WTC11 (cell line): ENCODE results near the gene LGR4. TPM values are rescaled to one million over a fixed set of nuclear protein-coding genes. Genes with fewer than 3 reads are reported as not detected.

Experiments
- ATAC-seq: fragments of 200-7000 bp; cut with Tn5 transposase; 2 replicates; pipeline ENCODE4 v1.10.0; 2021; ENCODE audit warnings: mild to moderate bottlenecking, moderate library complexity
- CTCF ChIA-PET: fragments of 300-600 bp; sonication (Branson Sonifier 250); formaldehyde crosslinking; loops from one replicate; lab custom pipeline; 2021; ENCODE audit warnings: antibody characterized with exemption; lab: Charles Lee
- POLR2A ChIA-PET: fragments of 350-600 bp; sonication (Branson Sonifier 250); formaldehyde crosslinking; loops from one replicate; lab custom pipeline; 2021; ENCODE audit warnings: antibody characterized with exemption; lab: Charles Lee
- DNase-seq: peaks from one replicate; pipeline ENCODE4 v3.0.0; 2021; ENCODE audit warnings: low spot score
- H3K27ac Mint-ChIP-seq: 2 replicates; pipeline ENCODE4 v1.8.0; 2021; ENCODE audit warnings: mixed read lengths
- H3K27me3 Mint-ChIP-seq: 2 replicates; pipeline ENCODE4 v1.8.0; 2021; ENCODE audit warnings: low read depth, mild to moderate bottlenecking, moderate library complexity, mixed read lengths
- H3K36me3 Mint-ChIP-seq: 2 replicates; pipeline ENCODE4 v1.8.0; 2021; ENCODE audit warnings: mixed read lengths
- H3K4me1 Mint-ChIP-seq: 2 replicates; pipeline ENCODE4 v1.8.0; 2022; ENCODE audit warnings: mixed read lengths
- H3K4me3 Mint-ChIP-seq: 2 replicates; pipeline ENCODE4 v1.8.0; 2021; ENCODE audit warnings: mild to moderate bottlenecking, moderate library complexity, mixed read lengths
- H3K9me3 Mint-ChIP-seq: 2 replicates; pipeline ENCODE4 v1.8.0; 2021; ENCODE audit warnings: mixed read lengths
- ARID4B ChIP-seq: sonication (generic); formaldehyde crosslinking; IDR thresholded peaks from 2 replicates; pipeline ENCODE4 v1.8.0; 2023; ENCODE audit warnings: missing genetic modification reagents, mild to moderate bottlenecking, borderline replicate concordance
- EMX1 ChIP-seq: fragments of 250-450 bp; sonication (Bioruptor Pico); IDR thresholded peaks from 2 replicates; pipeline ENCODE4 v1.8.0; 2021; ENCODE audit warnings: mild to moderate bottlenecking
- ESRRA ChIP-seq: sonication (generic); formaldehyde crosslinking; IDR thresholded peaks from 2 replicates; pipeline ENCODE4 v1.8.1; 2022; ENCODE audit warnings: mild to moderate bottlenecking, missing genetic modification reagents, borderline replicate concordance
- GRHL2 ChIP-seq: fragments of 250-450 bp; sonication (Bioruptor Pico); IDR thresholded peaks from 2 replicates; pipeline ENCODE4 v1.8.0; 2022; ENCODE audit warnings: mild to moderate bottlenecking, moderate library complexity; ENCODE audit not compliant: insufficient replicate concordance, severe bottlenecking
- IRF1 ChIP-seq: sonication (generic); formaldehyde crosslinking; IDR thresholded peaks from 2 replicates; pipeline ENCODE4 v1.8.0; 2023; ENCODE audit warnings: missing genetic modification reagents
- IRF2 ChIP-seq: sonication (generic); formaldehyde crosslinking; IDR thresholded peaks from 2 replicates; pipeline ENCODE4 v1.8.0; 2022; ENCODE audit warnings: low read depth, missing genetic modification reagents, borderline replicate concordance
- MXD4 ChIP-seq: fragments of 250-450 bp; sonication (Bioruptor Pico); IDR thresholded peaks from 2 replicates; pipeline ENCODE4 v1.8.0; 2021; ENCODE audit warnings: mild to moderate bottlenecking, moderate library complexity, borderline replicate concordance
- NFYB ChIP-seq: sonication (generic); formaldehyde crosslinking; conservative IDR thresholded peaks from 2 replicates; pipeline ENCODE4 v1.8.0; 2022; ENCODE audit warnings: low read depth, missing genetic modification reagents
- NR2C2 ChIP-seq: sonication (generic); formaldehyde crosslinking; IDR thresholded peaks from 2 replicates; pipeline ENCODE4 v1.8.0; 2022; ENCODE audit warnings: mild to moderate bottlenecking, missing genetic modification reagents
- PRRX2 ChIP-seq: fragments of 250-450 bp; sonication (Bioruptor Pico); IDR thresholded peaks from 2 replicates; pipeline ENCODE4 v1.8.0; 2021; ENCODE audit warnings: mild to moderate bottlenecking
- RORB ChIP-seq: fragments of 250-450 bp; sonication (Bioruptor Pico); IDR thresholded peaks from 2 replicates; pipeline ENCODE4 v1.9.0; 2021; ENCODE audit warnings: mild to moderate bottlenecking
- SP1 ChIP-seq: sonication (generic); formaldehyde crosslinking; conservative IDR thresholded peaks from 2 replicates; pipeline ENCODE4 v1.8.1; 2022; ENCODE audit warnings: missing genetic modification reagents
- STAT6 ChIP-seq: sonication (generic); formaldehyde crosslinking; conservative IDR thresholded peaks from 2 replicates; pipeline ENCODE4 v1.8.1; 2023; ENCODE audit warnings: mild to moderate bottlenecking, low read depth, missing genetic modification reagents, moderate library complexity
- TP53 ChIP-seq: sonication (generic); formaldehyde crosslinking; IDR thresholded peaks from 2 replicates; pipeline ENCODE4 v1.8.1; 2023; ENCODE audit warnings: mild to moderate bottlenecking, missing genetic modification reagents
- ZBTB21 ChIP-seq: sonication (generic); formaldehyde crosslinking; IDR thresholded peaks from 2 replicates; pipeline ENCODE4 v1.8.1; 2023; ENCODE audit warnings: mild to moderate bottlenecking, missing genetic modification reagents, borderline replicate concordance
- ZNF138 ChIP-seq: sonication (generic); formaldehyde crosslinking; conservative IDR thresholded peaks from 2 replicates; pipeline ENCODE4 v1.8.1; 2022; ENCODE audit warnings: mild to moderate bottlenecking, moderate library complexity, missing genetic modification reagents
- ZNF416 ChIP-seq: fragments of 250-450 bp; sonication (Bioruptor Pico); IDR thresholded peaks from 2 replicates; pipeline ENCODE4 v1.9.0; 2021; ENCODE audit warnings: mild to moderate bottlenecking, inconsistent platforms
- ZNF423 ChIP-seq: fragments of 250-450 bp; sonication (Bioruptor Pico); IDR thresholded peaks from 2 replicates; pipeline ENCODE4 v2.1.2; 2022; ENCODE audit warnings: mild to moderate bottlenecking, moderate library complexity
- ZNF425 ChIP-seq: fragments of 250-450 bp; sonication (Bioruptor Pico); conservative IDR thresholded peaks from 2 replicates; pipeline ENCODE4 v1.9.0; 2021; ENCODE audit warnings: mild to moderate bottlenecking
- ZNF671 ChIP-seq: fragments of 250-450 bp; sonication (Bioruptor Pico); IDR thresholded peaks from 2 replicates; pipeline ENCODE4 v1.8.0; 2021; ENCODE audit warnings: mild to moderate bottlenecking
- total RNA-seq: library from RNA; stranded (reverse); gene quantifications from 3 replicates; pipeline ENCODE4 v1.2.3, GENCODE V29; 2021

Gene LGR4
- total RNA-seq, 1 experiment from 2014 or later = 53.8 TPM

DNA sequence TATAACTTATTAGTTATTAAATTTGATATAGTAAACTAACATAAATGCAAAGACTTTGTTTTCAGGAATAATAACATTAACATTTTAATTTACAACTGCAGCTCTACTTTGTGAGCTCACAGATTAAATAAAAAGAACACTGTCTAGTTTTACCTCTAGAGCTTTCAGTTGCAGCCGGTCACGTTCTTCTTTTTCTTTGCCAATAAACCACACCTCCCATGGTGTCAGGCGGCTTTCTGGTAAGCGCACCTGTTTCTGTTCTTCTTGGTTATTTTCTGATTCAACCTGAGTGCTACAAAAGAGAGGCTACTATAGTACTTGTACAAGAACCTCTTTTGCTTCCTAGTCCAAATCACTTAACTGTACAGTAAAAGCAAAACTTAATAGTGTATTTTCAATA lies 115.3 kb downstream of the LGR4 start (continued):
- TF ChIP-seq ZNF423 (CRISPR knock-in tag) (no peak), MXD4 (CRISPR knock-in tag) (no peak), TP53 (CRISPR knock-in tag) (no peak), ESRRA (CRISPR knock-in tag) (no peak)

DNA sequence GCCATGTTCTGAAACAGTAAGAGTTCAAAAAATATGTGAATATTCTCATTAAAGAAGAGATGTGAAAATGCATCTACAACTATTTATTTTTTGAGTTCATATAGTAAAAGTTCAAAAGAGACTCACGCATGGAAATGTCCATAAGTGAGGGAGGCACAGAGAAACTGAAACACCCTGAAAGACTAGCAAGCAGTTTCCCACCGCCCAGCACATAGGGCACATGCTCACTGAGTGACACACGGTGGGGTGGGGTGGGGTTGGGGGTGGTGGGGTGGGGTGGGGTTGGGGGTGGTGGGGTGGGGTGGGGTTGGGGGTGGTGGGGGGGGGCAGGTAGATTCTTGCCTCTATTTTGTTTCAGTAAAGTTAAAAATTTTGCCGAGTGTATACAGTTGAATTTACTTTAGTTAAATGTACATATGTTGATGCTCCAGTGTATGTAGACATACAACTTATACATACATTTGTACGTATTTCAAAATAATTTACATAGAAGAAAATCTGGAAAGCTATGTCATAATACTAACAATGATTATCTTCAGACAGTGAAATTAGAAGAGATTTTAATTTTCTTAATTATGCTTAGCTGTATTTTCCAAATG lies 115.9 kb downstream of the LGR4 start:
- TF ChIP-seq GRHL2 (CRISPR knock-in tag) (no peak), ZNF138 (CRISPR knock-in tag) (no peak), ZNF416 (CRISPR knock-in tag) (no peak), IRF1 (CRISPR knock-in tag) (no peak), ARID4B (CRISPR knock-in tag) (no peak), MXD4 (CRISPR knock-in tag) (no peak), PRRX2 (CRISPR knock-in tag) (no peak), IRF2 (no peak), ZBTB21 (CRISPR knock-in tag) (no peak), SP1 (CRISPR knock-in tag) (no peak), EMX1 (CRISPR knock-in tag) (no peak), RORB (no peak), NR2C2 (CRISPR knock-in tag) (no peak)
- TF ChIP-seq, all 79 proteins: peak for 0
- H3K9me3 Mint-ChIP-seq = no peaks in the 10 kb centered on the region
- peaks cover 2% of the 10 kb centered on the region for H3K27me3 Mint-ChIP-seq
- CTCF ChIA-PET = interaction anchor here (0.7 to 1.0 kb wide), 2 partner anchors 61 to 146 kb away, joined by 4 to 6 read pairs; no protein-coding TSS in a partner anchor
- H3K4me3 Mint-ChIP-seq = no peak overlapping the region
- ATAC-seq (no peak), DNase-seq (no peak)
- H3K36me3 Mint-ChIP-seq = peaks cover 5% of the 10 kb centered on the region
- H3K4me1 Mint-ChIP-seq = peaks cover 33% of the 10 kb centered on the region
- POLR2A ChIA-PET = interaction anchor here (0.7 kb wide), 1 partner anchor 189 kb away, joined by 3 read pairs; no protein-coding TSS in a partner anchor
- H3K27ac Mint-ChIP-seq = no peak overlapping the region

DNA sequence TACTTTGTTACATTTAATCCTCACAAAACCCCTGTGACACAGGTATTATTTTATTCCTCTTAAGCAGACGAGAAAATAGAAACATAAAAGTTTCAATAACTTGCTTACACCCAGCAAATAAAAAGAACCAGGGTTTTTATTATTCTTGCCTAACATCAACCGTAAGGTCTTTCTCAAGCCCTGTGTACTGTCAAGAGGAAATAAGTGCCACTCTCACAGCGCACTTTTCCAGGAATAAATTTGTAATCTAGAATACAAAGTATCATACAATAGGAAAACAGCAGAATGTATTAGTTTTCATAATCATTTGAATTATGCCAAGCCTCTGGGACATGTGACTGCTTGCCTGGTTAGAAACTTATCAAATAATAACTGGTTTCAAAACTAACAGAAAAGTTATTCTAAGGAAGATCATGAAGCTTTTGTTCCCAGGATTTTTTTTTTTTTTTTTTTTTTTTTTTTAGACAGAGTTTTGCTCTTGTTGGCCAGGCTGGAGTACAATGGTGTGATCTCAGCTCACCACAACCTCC lies 117.0 kb downstream of the LGR4 start:
- H3K27me3 Mint-ChIP-seq = peaks cover 10% of the 10 kb centered on the region
- no peak overlapping the region for H3K4me3 Mint-ChIP-seq
- TF ChIP-seq STAT6 (CRISPR knock-in tag) = no peak
- no peak for TF ChIP-seq ESRRA (CRISPR knock-in tag)
- TF ChIP-seq ZNF671 (CRISPR knock-in tag) = no peak
- no peak for TF ChIP-seq ZNF425
- no peak for TF ChIP-seq NFYB (CRISPR knock-in tag)
- TF ChIP-seq, all 79 proteins: peak for 0
- Mint-ChIP-seq H3K27ac (no peak overlapping the region), H3K4me1 (peaks cover 41% of the 10 kb centered on the region), H3K9me3 (no peaks in the 10 kb centered on the region), H3K36me3 (peaks cover 7% of the 10 kb centered on the region)
- POLR2A ChIA-PET = interaction anchor here (0.6 kb wide), 2 partner anchors 26 to 528 kb away, joined by 4 to 5 read pairs; no protein-coding TSS in a partner anchor
- no peak for DNase-seq
- ATAC-seq = no peak
- CTCF ChIA-PET = interaction anchor here (0.7 kb wide), 1 partner anchor 145 kb away, joined by 6 read pairs; no protein-coding TSS in a partner anchor
